Measurements from ENCODE around the gene MROH9.

Gene MROH9

DNA sequence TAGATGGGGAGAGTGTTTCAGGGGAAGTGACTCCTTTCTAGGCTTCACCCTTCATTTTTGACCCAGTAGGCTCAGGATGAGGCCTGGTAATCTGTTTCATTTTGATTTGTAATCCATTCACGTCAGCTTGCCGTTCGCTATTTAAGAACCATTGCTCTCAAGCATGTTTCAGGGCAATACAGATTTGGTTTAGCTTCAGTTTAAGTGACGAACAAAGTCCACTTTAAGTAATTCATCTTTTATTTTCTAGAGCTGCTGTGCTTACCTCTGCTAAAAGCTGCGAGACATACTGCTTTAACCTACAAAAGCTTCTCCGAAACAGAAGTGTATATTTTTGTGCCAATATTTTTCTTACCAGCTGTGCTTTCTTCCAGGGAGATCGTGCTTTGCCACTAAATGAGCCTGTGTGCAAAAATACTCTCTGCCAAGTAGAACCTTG lies 146.4 kb downstream of the MROH9 start:
- no peak for DNase-seq (ENCODE audit: low read depth in 2 of 2)

GRCh38 chr1:171082606-171083005 lies 147.3 kb downstream of the MROH9 start:
- DNase-seq (ENCODE audit: low read depth in 2 of 2) = no peak

DNA sequence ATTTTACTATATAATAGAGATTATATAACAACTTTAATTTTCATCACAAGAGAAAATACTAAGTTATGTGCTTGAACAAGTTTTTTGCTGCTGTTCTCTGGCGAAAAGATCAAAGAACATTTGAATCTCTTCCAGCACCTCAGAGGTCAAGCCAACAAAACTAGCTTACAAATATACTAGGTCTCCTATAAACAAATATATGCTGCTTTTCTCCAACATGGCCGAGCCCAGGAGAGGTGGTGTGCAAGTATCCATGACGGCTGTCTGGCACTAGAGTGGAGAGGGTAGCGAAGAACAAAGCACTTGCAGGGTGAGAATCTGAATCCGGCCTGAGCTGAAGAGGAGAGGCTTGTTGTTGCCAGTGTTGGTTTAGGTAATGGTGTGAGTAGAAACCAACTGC lies 147.9 kb downstream of the MROH9 start:
- DNase-seq (ENCODE audit: low read depth in 2 of 2) = no peak

DNA sequence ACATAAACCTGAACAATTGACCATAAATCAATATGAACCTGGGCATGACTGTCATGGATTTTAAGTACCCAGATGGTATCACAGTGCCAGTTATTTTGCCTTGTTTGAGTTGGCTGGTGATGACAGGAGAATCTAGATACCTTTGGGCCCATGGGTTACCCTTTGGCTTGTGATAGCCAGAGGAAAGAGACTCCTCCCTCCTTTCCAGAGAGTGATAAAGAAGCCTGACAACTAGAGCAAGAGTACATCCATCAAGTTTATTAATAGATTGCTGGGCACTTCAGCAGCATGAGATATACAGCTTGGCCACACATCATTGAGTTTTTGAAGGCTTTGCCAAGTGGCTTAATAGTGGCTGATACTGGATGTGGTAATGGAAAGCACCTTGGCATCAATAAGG lies 148.8 kb downstream of the MROH9 start:
- DNase-seq (ENCODE audit: low read depth in 2 of 2) = no peak

DNA sequence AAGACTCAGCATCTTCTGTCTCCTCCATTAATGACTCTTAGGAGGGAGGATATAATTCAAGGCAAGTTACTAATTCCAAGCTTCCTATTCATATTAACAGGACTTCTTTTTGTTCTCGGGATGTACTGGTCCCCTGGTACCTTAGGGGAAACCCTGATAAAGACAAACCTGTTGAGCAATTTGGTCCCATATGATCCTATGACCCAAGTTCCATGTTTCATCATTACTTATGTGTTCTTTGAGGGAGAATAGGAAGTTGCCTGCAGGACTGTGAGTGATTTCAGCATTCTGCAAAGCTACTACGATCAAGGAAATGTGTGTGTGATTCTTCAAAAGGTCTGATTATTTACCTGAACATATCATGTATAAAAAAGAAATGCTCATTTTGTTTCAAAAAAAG lies 149.5 kb downstream of the MROH9 start:
- DNase-seq (ENCODE audit: low read depth in 2 of 2) = no peak

DNA sequence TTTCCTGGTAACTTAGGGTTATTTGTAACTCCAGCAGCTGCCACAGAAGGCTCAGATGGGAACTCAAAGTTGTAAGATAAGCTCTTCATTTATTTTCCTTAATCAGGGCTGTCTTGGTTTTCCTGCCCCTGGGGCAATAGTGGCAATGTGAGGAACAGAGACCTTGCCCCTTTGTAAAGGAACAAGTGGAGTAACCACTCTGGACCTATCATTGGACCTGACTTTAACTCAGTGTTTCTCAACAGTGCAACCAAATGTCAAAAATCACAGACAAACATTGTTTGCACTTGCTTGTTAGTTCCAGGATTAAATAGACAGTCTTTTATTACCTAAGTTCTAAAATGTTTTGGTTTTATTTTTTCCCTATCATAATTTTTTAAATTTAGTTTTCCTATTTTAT lies 152.6 kb downstream of the MROH9 start:
- DNase-seq (ENCODE audit: low read depth in 2 of 2) = no peak

DNA sequence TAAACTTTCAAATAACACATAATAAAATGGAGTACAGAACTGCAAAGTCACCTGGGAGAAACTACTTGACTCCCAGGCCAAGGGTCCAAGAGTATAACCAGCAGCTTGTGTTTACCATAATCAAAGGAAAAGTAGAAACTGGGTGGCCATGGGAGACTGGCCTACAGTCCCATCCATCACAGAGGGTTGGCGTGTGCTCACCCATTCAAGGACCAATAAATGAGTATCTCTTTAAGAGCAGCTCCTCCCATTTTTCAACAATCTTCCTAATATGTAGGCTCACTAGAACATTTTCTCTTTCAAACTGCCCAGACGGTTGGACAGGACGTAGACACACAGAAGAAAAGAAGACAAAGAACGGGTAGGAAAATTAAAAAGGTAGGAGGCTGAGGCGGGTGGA lies 155.3 kb downstream of the MROH9 start, which contains the start of gene FMO3:
TSS of gene FMO3 (plus strand) at position 302 of the 400 bp plus-strand sequence. CDS start 1,754 bp downstream, outside the sequence.
- no peak for DNase-seq (ENCODE audit: low read depth in 2 of 2)

- DNase-seq (ENCODE audit: low read depth in 2 of 2) = no peak
These were observed 168.5 kb downstream of the MROH9 start for GRCh38 chr1:171103862-171104261.

DNA sequence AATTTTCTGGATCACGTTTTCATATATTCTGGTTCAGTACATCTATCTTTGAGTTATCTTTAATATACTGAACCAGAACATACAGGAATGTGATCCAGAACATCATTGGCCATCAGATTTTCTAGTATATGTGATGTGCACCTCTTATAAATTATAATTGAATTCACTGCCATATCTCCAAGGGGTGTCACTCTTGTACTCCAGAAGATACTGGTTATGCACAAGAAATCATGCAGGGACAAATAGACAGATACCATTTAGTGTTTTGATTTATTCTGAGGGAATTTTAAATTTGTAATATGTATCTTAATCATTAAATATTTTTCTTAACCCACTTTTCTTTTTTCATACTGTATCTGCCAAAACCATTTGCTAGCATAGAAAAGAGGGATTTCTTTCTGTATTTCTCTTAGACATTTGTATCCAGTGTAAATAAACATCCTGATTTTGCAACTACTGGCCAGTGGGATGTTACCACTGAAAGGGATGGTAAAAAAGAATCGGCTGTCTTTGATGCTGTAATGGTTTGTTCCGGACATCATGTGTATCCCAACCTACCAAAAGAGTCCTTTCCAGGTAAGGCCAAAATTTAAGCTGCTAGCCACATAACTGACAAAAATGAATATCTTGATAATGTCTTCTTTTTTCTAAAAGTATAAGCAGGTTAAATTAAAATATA lies 172.1 kb downstream of the MROH9 start:
- no peak for DNase-seq (ENCODE audit: low read depth in 2 of 2)

- DNase-seq (ENCODE audit: low read depth in 2 of 2) = no peak
These were observed 172.6 kb downstream of the MROH9 start for GRCh38 chr1:171107969-171108368.

GRCh38 chr1:171109966-171110365 lies 174.6 kb downstream of the MROH9 start:
- DNase-seq (ENCODE audit: low read depth in 2 of 2) = no peak

DNA sequence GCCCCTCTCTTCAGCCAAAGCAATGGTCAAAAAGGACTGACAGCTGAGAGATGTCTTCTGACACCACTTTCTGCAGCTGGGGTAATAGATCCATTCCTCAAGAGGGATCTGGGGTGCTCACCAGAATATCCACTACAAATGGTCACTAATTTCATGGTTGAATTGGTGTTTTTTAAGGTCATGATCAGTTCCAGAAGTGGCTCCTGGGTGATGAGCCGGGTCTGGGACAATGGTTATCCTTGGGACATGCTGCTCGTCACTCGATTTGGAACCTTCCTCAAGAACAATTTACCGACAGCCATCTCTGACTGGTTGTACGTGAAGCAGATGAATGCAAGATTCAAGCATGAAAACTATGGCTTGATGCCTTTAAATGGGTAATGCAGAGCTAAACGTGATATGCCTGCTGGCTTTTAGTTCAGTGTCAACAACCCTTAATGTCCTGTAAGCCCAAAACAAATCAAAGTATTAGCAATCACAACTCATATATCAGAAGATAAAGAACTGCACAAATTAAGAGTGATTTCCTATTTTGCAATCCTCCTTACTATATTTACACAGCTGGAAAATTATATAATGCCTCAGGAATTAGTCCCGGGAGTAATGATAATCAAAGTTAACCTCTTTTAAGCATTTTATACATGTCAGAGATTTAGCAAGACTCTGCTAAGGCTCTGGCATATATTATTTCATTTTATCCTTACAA lies 175.4 kb downstream of the MROH9 start:
- no peak for DNase-seq (ENCODE audit: low read depth in 2 of 2)

DNA sequence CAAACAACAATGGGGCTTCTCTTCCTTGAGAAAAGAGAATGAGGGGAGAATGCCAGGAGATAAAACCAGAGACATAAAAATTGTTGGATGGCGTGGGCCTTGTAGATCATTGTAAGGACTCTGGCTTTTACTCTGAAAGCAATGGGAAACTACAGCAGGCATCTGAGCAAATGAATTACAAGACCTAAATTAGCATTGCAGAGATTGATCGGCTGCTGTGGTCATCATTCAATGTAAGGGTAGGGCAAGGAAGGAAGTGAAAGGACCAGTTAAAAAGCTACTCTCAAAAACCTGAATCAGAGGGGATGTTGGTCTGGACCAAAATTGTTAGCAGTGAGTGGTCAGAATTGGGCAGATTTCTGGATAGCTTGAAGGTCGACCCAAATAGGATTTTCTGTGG lies 176.8 kb downstream of the MROH9 start:
- no peak for DNase-seq (ENCODE audit: low read depth in 2 of 2)

DNA sequence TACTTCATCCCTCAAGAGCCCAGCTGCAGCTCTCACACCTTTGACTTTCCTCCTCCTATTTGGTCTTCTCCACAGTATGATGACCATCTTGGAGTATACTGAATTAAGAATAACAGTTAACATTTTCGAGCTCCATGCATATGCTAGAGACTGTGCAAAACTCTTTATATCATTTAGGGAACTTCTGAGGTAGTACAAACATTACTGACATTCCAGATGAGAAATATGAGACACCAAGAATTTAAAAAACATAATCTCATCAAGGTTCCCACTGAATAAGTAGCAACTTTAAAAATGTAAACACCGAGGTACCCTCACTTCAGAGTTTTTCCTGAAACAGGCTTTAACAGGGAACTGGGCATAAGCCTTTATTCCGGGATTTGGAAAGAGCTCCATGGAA lies 178.0 kb downstream of the MROH9 start:
- no peak for DNase-seq (ENCODE audit: low read depth in 2 of 2)

Measured in stimulated activated CD8-positive, alpha-beta memory T cell treated with anti-CD3 and anti-CD28 coated beads, Interleukin-15, amount 100 ng/mL, for 4 hours (primary cell).